ENCODE data around the gene GARIN5A. TPM values are rescaled to one million over a fixed set of nuclear protein-coding genes. Genes with fewer than 3 reads are reported as not detected.
A peak's percentile ranks its signal among the peaks of the same experiment; 100 is the strongest.

GARIN5A gene
- total RNA-seq, 1 experiment from 2014 or later, result 8.2 TPM

DNA sequence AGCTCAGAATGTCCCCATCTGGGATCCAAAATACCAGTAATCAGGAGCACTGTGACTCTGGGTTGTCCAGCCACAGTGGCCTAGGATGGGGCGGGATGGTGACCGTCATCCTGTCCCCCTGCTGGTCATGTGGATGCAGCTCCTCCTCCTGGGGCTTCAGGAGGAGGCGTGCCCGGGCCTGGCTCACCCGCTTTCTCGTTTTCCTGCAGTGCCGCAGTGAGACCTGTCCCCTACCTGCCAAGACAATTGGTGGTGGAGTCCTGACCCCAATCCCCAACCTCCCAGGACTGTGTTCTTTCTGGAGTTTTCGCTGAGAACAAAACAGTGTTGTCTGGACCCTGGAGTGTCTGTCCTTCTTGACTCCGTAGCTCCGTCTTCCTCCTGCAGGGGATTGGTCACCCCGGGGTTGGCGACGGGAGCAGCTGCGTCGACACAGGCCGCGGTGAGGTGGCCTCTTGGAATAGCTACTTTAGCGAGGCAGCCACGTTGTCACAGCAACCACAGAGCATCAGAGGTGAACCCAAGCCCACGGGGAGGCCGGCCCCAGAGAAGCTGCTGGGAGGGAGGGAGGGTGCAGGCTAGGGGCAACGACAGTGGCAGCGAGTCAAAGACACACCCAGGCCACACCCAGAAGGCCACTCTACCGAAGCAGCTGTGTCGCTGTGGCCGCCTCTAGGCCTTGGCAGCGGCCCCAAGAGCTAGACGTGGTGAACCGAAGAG, 10.5 kb downstream of the GARIN5A start:
- ATAC-seq (peak; percentile 89), DNase-seq (ENCODE audit: low spot score) (peak; percentile 82)
- H3K36me3 Mint-ChIP-seq, result no peaks in the 10 kb centered on the region
- peak overlapping the region; percentile 53; the same call in 1 of the 2 replicates for H3K27ac Mint-ChIP-seq
- ChIA-PET POLR2A (interaction anchor here (1.1 to 1.6 kb wide), 2 partner anchors 82 to 90 kb away, joined by 4 read pairs; partner anchors contain the start of genes NR1H2 and POLD1), CTCF (interaction anchor here (0.6 to 3.2 kb wide), 43 partner anchors 8 to 323 kb away, joined by 3 to 35 read pairs (median 4); partner anchors contain the start of genes CLEC11A, EMC10, GARIN5A and JOSD2)
- peaks cover under 1% of the 10 kb centered on the region; the same call in 1 of the 2 replicates for H3K9me3 Mint-ChIP-seq
- TF ChIP-seq, protein P1, sequence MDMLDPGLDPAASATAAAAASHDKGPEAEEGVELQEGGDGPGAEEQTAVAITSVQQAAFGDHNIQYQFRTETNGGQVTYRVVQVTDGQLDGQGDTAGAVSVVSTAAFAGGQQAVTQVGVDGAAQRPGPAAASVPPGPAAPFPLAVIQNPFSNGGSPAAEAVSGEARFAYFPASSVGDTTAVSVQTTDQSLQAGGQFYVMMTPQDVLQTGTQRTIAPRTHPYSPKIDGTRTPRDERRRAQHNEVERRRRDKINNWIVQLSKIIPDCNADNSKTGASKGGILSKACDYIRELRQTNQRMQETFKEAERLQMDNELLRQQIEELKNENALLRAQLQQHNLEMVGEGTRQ (CRISPR knock-in tag; IDR thresholded peaks at IDR 0.05), result peak; percentile 38; the same call in 1 of the 2 replicates
- TF ChIP-seq, protein P2, sequence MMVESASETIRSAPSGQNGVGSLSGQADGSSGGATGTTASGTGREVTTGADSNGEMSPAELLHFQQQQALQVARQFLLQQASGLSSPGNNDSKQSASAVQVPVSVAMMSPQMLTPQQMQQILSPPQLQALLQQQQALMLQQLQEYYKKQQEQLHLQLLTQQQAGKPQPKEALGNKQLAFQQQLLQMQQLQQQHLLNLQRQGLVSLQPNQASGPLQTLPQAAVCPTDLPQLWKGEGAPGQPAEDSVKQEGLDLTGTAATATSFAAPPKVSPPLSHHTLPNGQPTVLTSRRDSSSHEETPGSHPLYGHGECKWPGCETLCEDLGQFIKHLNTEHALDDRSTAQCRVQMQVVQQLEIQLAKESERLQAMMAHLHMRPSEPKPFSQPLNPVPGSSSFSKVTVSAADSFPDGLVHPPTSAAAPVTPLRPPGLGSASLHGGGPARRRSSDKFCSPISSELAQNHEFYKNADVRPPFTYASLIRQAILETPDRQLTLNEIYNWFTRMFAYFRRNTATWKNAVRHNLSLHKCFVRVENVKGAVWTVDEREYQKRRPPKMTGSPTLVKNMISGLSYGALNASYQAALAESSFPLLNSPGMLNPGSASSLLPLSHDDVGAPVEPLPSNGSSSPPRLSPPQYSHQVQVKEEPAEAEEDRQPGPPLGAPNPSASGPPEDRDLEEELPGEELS (CRISPR knock-in tag; IDR thresholded peaks at IDR 0.05), result 0 out of 2 replicates have a peak, but pooled peaks have one; percentile 19
- TF ChIP-seq, protein P3, sequence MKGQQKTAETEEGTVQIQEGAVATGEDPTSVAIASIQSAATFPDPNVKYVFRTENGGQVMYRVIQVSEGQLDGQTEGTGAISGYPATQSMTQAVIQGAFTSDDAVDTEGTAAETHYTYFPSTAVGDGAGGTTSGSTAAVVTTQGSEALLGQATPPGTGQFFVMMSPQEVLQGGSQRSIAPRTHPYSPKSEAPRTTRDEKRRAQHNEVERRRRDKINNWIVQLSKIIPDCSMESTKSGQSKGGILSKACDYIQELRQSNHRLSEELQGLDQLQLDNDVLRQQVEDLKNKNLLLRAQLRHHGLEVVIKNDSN (CRISPR knock-in tag; IDR thresholded peaks at IDR 0.05), result peak; percentile 55; the same call in 1 of the 2 replicates
- no peak for TF ChIP-seq GTF2I (CRISPR knock-in tag; conservative IDR thresholded peaks at IDR 0.05)
- peaks cover 4% of the 10 kb centered on the region for H3K27me3 Mint-ChIP-seq (ENCODE audit: low read depth)
- H3K4me1 Mint-ChIP-seq, result peaks cover 7% of the 10 kb centered on the region
- H3K4me3 Mint-ChIP-seq, result peak overlapping the region; percentile 30; the same call in 1 of the 2 replicates

DNA sequence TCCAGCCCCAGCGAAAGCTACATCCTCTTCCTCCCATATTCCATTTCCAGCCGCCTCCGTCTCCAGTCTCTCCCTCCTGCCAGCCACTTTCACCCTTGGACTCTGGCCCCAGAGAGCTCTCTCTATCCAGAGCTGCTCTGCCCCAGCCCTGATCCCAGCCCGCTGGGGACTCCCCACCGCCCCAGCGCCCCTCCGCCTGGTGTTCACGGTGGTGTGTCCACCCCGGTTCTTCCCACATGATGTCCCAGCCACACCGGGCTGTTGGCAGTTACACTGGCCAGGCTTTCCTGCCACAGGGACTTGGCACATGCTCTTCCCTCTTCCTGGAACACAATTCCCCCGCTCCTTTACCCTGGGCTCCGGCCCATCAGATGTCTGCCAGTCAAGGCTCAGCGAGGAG, 11.6 kb downstream of the GARIN5A start:
- ATAC-seq (no peak), DNase-seq (ENCODE audit: low spot score) (no peak)
- Mint-ChIP-seq H3K27ac (no peak overlapping the region), H3K27me3 (ENCODE audit: low read depth) (peaks cover 4% of the 10 kb centered on the region), H3K4me3 (no peak overlapping the region), H3K36me3 (no peaks in the 10 kb centered on the region), H3K9me3 (no peaks in the 10 kb centered on the region), H3K4me1 (peaks cover 7% of the 10 kb centered on the region)
- POLR2A ChIA-PET, result no interaction called here
- CTCF ChIA-PET, result interaction anchor here (0.7 to 3.2 kb wide), 13 partner anchors 10 to 136 kb away, joined by 3 to 35 read pairs (median 8); partner anchors contain the start of gene KCNC3
- TF ChIP-seq, protein P4, sequence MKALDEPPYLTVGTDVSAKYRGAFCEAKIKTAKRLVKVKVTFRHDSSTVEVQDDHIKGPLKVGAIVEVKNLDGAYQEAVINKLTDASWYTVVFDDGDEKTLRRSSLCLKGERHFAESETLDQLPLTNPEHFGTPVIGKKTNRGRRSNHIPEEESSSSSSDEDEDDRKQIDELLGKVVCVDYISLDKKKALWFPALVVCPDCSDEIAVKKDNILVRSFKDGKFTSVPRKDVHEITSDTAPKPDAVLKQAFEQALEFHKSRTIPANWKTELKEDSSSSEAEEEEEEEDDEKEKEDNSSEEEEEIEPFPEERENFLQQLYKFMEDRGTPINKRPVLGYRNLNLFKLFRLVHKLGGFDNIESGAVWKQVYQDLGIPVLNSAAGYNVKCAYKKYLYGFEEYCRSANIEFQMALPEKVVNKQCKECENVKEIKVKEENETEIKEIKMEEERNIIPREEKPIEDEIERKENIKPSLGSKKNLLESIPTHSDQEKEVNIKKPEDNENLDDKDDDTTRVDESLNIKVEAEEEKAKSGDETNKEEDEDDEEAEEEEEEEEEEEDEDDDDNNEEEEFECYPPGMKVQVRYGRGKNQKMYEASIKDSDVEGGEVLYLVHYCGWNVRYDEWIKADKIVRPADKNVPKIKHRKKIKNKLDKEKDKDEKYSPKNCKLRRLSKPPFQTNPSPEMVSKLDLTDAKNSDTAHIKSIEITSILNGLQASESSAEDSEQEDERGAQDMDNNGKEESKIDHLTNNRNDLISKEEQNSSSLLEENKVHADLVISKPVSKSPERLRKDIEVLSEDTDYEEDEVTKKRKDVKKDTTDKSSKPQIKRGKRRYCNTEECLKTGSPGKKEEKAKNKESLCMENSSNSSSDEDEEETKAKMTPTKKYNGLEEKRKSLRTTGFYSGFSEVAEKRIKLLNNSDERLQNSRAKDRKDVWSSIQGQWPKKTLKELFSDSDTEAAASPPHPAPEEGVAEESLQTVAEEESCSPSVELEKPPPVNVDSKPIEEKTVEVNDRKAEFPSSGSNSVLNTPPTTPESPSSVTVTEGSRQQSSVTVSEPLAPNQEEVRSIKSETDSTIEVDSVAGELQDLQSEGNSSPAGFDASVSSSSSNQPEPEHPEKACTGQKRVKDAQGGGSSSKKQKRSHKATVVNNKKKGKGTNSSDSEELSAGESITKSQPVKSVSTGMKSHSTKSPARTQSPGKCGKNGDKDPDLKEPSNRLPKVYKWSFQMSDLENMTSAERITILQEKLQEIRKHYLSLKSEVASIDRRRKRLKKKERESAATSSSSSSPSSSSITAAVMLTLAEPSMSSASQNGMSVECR (CRISPR knock-in tag; IDR thresholded peaks at IDR 0.05; ENCODE audit: borderline replicate concordance), result no peak
- TF ChIP-seq, protein P5, sequence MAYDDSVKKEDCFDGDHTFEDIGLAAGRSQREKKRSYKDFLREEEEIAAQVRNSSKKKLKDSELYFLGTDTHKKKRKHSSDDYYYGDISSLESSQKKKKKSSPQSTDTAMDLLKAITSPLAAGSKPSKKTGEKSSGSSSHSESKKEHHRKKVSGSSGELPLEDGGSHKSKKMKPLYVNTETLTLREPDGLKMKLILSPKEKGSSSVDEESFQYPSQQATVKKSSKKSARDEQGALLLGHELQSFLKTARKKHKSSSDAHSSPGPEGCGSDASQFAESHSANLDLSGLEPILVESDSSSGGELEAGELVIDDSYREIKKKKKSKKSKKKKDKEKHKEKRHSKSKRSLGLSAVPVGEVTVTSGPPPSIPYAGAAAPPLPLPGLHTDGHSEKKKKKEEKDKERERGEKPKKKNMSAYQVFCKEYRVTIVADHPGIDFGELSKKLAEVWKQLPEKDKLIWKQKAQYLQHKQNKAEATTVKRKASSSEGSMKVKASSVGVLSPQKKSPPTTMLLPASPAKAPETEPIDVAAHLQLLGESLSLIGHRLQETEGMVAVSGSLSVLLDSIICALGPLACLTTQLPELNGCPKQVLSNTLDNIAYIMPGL (CRISPR knock-in tag; IDR thresholded peaks at IDR 0.05), result no peak
- TF ChIP-seq CREM (CRISPR knock-in tag; IDR thresholded peaks at IDR 0.05) (no peak), SMAD3 (CRISPR knock-in tag; IDR thresholded peaks at IDR 0.05; ENCODE audit: borderline replicate concordance) (no peak), GABPB1 (CRISPR knock-in tag; IDR thresholded peaks at IDR 0.05) (no peak), EMX1 (CRISPR knock-in tag; IDR thresholded peaks at IDR 0.05) (no peak), NR1H2 (CRISPR knock-in tag; IDR thresholded peaks at IDR 0.05) (no peak), FOXP1 (CRISPR knock-in tag; IDR thresholded peaks at IDR 0.05; ENCODE audit: borderline replicate concordance) (no peak), TEAD4 (CRISPR knock-in tag; IDR thresholded peaks at IDR 0.05) (no peak)

Data from WTC11 (cell line).